Astrocyte (in vitro differentiated cells and primary cell): ENCODE results near the gene ANKS6. TPM values are rescaled to one million over a fixed set of nuclear protein-coding genes. Genes with fewer than 3 reads are reported as not detected.

Experiments used
- DNase-seq: peaks from one replicate; pipeline ENCODE4 v3.0.0-alpha.2; 2010; ENCODE audit warnings: low read depth
- FAIRE-seq: peaks from 2 replicates; lab custom pipeline; 2011; peaks lifted over from hg19 to GRCh38; lab: Jason Lieb, UNC
- H2AFZ ChIP-seq: 2 replicates; pipeline ENCODE4 v1.6.0; 2012; ENCODE audit warnings: low read depth, low read length, inconsistent platforms
- H3K27ac ChIP-seq: 2 replicates; pipeline ENCODE4 v1.5.1; 2011; ENCODE audit warnings: low read depth, low read length, inconsistent platforms
- H3K27me3 ChIP-seq: 2 replicates; pipeline ENCODE4 v1.6.0; 2011; ENCODE audit warnings: low read length, inconsistent platforms; ENCODE audit not compliant: insufficient read depth
- H3K36me3 ChIP-seq: 2 replicates; pipeline ENCODE4 v1.5.1; 2011; ENCODE audit warnings: low read length, inconsistent platforms; ENCODE audit not compliant: insufficient read depth
- H3K4me1 ChIP-seq: 2 replicates; pipeline ENCODE4 v1.5.1; 2011; ENCODE audit warnings: low read length, inconsistent platforms; ENCODE audit not compliant: insufficient read depth
- H3K4me2 ChIP-seq: 2 replicates; pipeline ENCODE4 v1.6.0; 2012; ENCODE audit warnings: low read length, inconsistent platforms
- H3K4me3 ChIP-seq: 2 replicates; pipeline ENCODE4 v1.5.1; 2011; ENCODE audit warnings: low read depth, mild to moderate bottlenecking, low read length, inconsistent platforms; ENCODE audit not compliant: insufficient read depth
- H3K79me2 ChIP-seq: 2 replicates; pipeline ENCODE4 v1.6.0; 2012; ENCODE audit warnings: mild to moderate bottlenecking, low read length, inconsistent platforms; ENCODE audit not compliant: insufficient read depth
- H3K9ac ChIP-seq: 2 replicates; pipeline ENCODE4 v1.6.0; 2012; ENCODE audit warnings: mild to moderate bottlenecking, low read length, inconsistent platforms
- H3K9me3 ChIP-seq: 2 replicates; pipeline ENCODE4 v1.5.1; 2012; ENCODE audit warnings: low read depth, mild to moderate bottlenecking, low read length, inconsistent platforms; ENCODE audit not compliant: insufficient read depth
- H4K20me1 ChIP-seq: 2 replicates; pipeline ENCODE4 v1.6.0; 2012; ENCODE audit warnings: low read length, inconsistent platforms; ENCODE audit not compliant: insufficient read depth
- H3K27ac Mint-ChIP-seq: one replicate; pipeline ENCODE4 v1.8.0; 2021; ENCODE audit warnings: mild to moderate bottlenecking, mixed read lengths; ENCODE audit not compliant: unreplicated experiment
- H3K27me3 Mint-ChIP-seq: one replicate; pipeline ENCODE4 v1.8.0; 2021; ENCODE audit warnings: low read depth, mixed read lengths; ENCODE audit not compliant: unreplicated experiment
- H3K36me3 Mint-ChIP-seq: one replicate; pipeline ENCODE4 v1.8.0; 2021; ENCODE audit warnings: low read depth, mixed read lengths; ENCODE audit not compliant: unreplicated experiment
- H3K4me1 Mint-ChIP-seq: one replicate; pipeline ENCODE4 v1.8.0; 2021; ENCODE audit warnings: low read depth, mixed read lengths; ENCODE audit not compliant: unreplicated experiment
- H3K4me3 Mint-ChIP-seq: one replicate; pipeline ENCODE4 v1.8.0; 2021; ENCODE audit warnings: mild to moderate bottlenecking, moderate library complexity, mixed read lengths; ENCODE audit not compliant: unreplicated experiment
- H3K9me3 Mint-ChIP-seq: one replicate; pipeline ENCODE4 v1.8.0; 2021; ENCODE audit warnings: mild to moderate bottlenecking, mixed read lengths; ENCODE audit not compliant: unreplicated experiment
- CTCF ChIP-seq: IDR thresholded peaks from 2 replicates; pipeline ENCODE4 v1.5.1; 2011; ENCODE audit warnings: low read depth, mild to moderate bottlenecking, inconsistent platforms, low read length, moderate library complexity; ENCODE audit not compliant: insufficient read depth
- EZH2 ChIP-seq: IDR thresholded peaks from 2 replicates; pipeline ENCODE4 v1.6.1; 2012; ENCODE audit warnings: mild to moderate bottlenecking, low read length, inconsistent platforms; ENCODE audit not compliant: insufficient read depth
- total RNA-seq: library from RNA; stranded (reverse); gene quantifications from 2 replicates; pipeline ENCODE4 v1.2.1, GENCODE V29; 2021

ANKS6 gene
- total RNA-seq, 1 donor from 2014 or later: 16.7 TPM

- Mint-ChIP-seq H3K4me1 (peaks cover 6% of the 10 kb centered on the region), H3K36me3 (peaks cover 25% of the 10 kb centered on the region), H3K4me3 (no peak overlapping the region), H3K27me3 (peaks cover 3% of the 10 kb centered on the region), H3K9me3 (peaks cover 2% of the 10 kb centered on the region), H3K27ac (no peak overlapping the region)
- Histone ChIP-seq H3K9ac (no peak overlapping the region), H3K4me3 (no peak overlapping the region), H3K27me3 (no peaks in the 10 kb centered on the region), H3K4me2 (no peak overlapping the region), H3K4me1 (no peaks in the 10 kb centered on the region), H3K27ac (no peak overlapping the region), H2AFZ (no peak overlapping the region), H3K9me3 (no peaks in the 10 kb centered on the region), H3K79me2 (no peaks in the 10 kb centered on the region), H3K36me3 (peaks cover 3% of the 10 kb centered on the region), H4K20me1 (peaks cover 3% of the 10 kb centered on the region)
- DNase-seq: no peak
- no peak for FAIRE-seq
- no peak for TF ChIP-seq EZH2
- no peak for TF ChIP-seq CTCF
These were observed 22.6 kb downstream of the ANKS6 start for GRCh38 chr9:98773721-98774120.

GRCh38 chr9:98772364-98773155 lies 23.8 kb downstream of the ANKS6 start:
- no peak for FAIRE-seq

More at GRCh38 chr9:98772364-98773155, 23.8 kb downstream of the ANKS6 start:
- Histone ChIP-seq H3K27me3 (no peaks in the 10 kb centered on the region), H4K20me1 (peaks cover 3% of the 10 kb centered on the region), H3K4me2 (no peak overlapping the region), H3K27ac (no peak overlapping the region), H3K4me3 (no peak overlapping the region), H3K9ac (no peak overlapping the region), H3K9me3 (no peaks in the 10 kb centered on the region), H3K4me1 (no peaks in the 10 kb centered on the region), H3K36me3 (peaks cover 3% of the 10 kb centered on the region), H2AFZ (no peak overlapping the region), H3K79me2 (no peaks in the 10 kb centered on the region)
- DNase-seq: no peak
- H3K36me3 Mint-ChIP-seq: peaks cover 33% of the 10 kb centered on the region
- H3K27me3 Mint-ChIP-seq: peaks cover 3% of the 10 kb centered on the region
- no peak overlapping the region for H3K27ac Mint-ChIP-seq
- peaks cover 2% of the 10 kb centered on the region for H3K9me3 Mint-ChIP-seq
- TF ChIP-seq EZH2 (no peak), CTCF (no peak)
- H3K4me3 Mint-ChIP-seq: no peak overlapping the region
- peaks cover 3% of the 10 kb centered on the region for H3K4me1 Mint-ChIP-seq
